GM21515 (cell line): Measurements from ENCODE around the gene HTR2C.
"Not testable (repeated sequence)": the region's sequence is repeated elsewhere in the genome, so short reads cannot be mapped to it uniquely, and the experiment has no call there.

ENCODE experiments used
- ATAC-seq: cut with Tn5 transposase; IDR thresholded peaks from one replicate; pipeline ENCODE4 v1.9.1; 2021; ENCODE audit not compliant: unreplicated experiment

Gene HTR2C

GRCh38 chrX:114710571-114710970, 126.7 kb downstream of the HTR2C start:
- ATAC-seq = no peak

- ATAC-seq = no peak
Measured at GRCh38 chrX:114712466-114712865, 128.6 kb downstream of the HTR2C start.

GRCh38 chrX:114715096-114715495, 131.2 kb downstream of the HTR2C start:
- no peak for ATAC-seq

- no peak for ATAC-seq
Measured at GRCh38 chrX:114717921-114718320, 134.0 kb downstream of the HTR2C start.

- ATAC-seq = no peak
Measured at GRCh38 chrX:114766541-114766940, 182.7 kb downstream of the HTR2C start.

GRCh38 chrX:114774691-114775090, 190.8 kb downstream of the HTR2C start:
- ATAC-seq = no peak

- no peak for ATAC-seq
Measured at GRCh38 chrX:114782925-114783324, 199.0 kb downstream of the HTR2C start.

GRCh38 chrX:114787061-114787460, 203.2 kb downstream of the HTR2C start:
- no peak for ATAC-seq

- no peak for ATAC-seq
Measured at GRCh38 chrX:114797494-114797893, 213.6 kb downstream of the HTR2C start.

- no peak for ATAC-seq
Measured at GRCh38 chrX:114798907-114799306, 215.0 kb downstream of the HTR2C start.

GRCh38 chrX:114800719-114801118, 216.8 kb downstream of the HTR2C start:
- ATAC-seq = no peak

- ATAC-seq = no peak
Measured at GRCh38 chrX:114819509-114819908, 235.6 kb downstream of the HTR2C start.

- no peak for ATAC-seq
Measured at GRCh38 chrX:114841051-114841450, 257.2 kb downstream of the HTR2C start.

- no peak for ATAC-seq
Measured at GRCh38 chrX:114842181-114842580, 258.3 kb downstream of the HTR2C start.

- ATAC-seq = no peak
Measured at GRCh38 chrX:114889481-114889880, 305.6 kb downstream of the HTR2C start.

- ATAC-seq = no peak
Measured at GRCh38 chrX:114903618-114904017, 319.7 kb downstream of the HTR2C start.

- no peak for ATAC-seq
Measured at GRCh38 chrX:114905251-114905650, 321.4 kb downstream of the HTR2C start.

GRCh38 chrX:114906984-114907510, 323.2 kb downstream of the HTR2C start:
- no peak for ATAC-seq

GRCh38 chrX:114924423-114924822, 340.5 kb downstream of the HTR2C start:
- no peak for ATAC-seq

- no peak for ATAC-seq
Measured at GRCh38 chrX:114924856-114925255, 341.0 kb downstream of the HTR2C start.

GRCh38 chrX:114930227-114930626, 346.3 kb downstream of the HTR2C start:
- ATAC-seq = no peak

GRCh38 chrX:114932550-114932949, 348.7 kb downstream of the HTR2C start:
- no peak for ATAC-seq

- ATAC-seq = not testable (repeated sequence)
Measured at GRCh38 chrX:114933291-114933690, 349.4 kb downstream of the HTR2C start.

GRCh38 chrX:114937090-114937489, 353.2 kb downstream of the HTR2C start:
- ATAC-seq = not testable (repeated sequence)
